SK-N-SH (cell line): ENCODE measurements around the gene TAF4. TPM values are rescaled to one million over a fixed set of nuclear protein-coding genes. Genes with fewer than 3 reads are reported as not detected.

Experiments
- CTCF ChIA-PET: fragments of 300-600, 350-600 bp; formaldehyde crosslinking; extraction: SDS; loops from one replicate; lab custom pipeline; 2021; lab: Yijun Ruan, JAX
- POLR2A ChIA-PET: fragments of 350-600 bp; sonication (Branson Sonifier 250); formaldehyde crosslinking; extraction: SDS; loops from one replicate; lab custom pipeline; 2020; ENCODE audit warnings: antibody characterized with exemption, inconsistent platforms; lab: Yijun Ruan, JAX
- DNase-seq: peaks from one replicate; pipeline ENCODE4 v3.0.0; 2012
- H2AFZ ChIP-seq: fragments of 200-600 bp; sonication (generic); 2 replicates; pipeline ENCODE4 v1.8.1; 2016; ENCODE audit warnings: antibody characterized with exemption, mild to moderate bottlenecking, low read depth
- H3F3A ChIP-seq: fragments of 200-600 bp; sonication (generic); replicated peaks from 2 replicates; pipeline ENCODE3; 2016; ENCODE audit warnings: antibody characterized with exemption, mild to moderate bottlenecking; ENCODE audit not compliant: insufficient read depth
- H3K27ac ChIP-seq, 2 experiments: fragments of 200-500 bp in 1 of 2; fragments of 200-600 bp in 1 of 2; sonication (Bioruptor generic) in 1 of 2; sonication (generic), shearing (Covaris generic) in 1 of 2; 2 replicates each; pipeline versions ENCODE4 v1.5.1 to v1.6.1; 2014 to 2016; ENCODE audit warnings: low read depth in 2 of 2, inconsistent platforms in 1 of 2, low read length in 1 of 2, mild to moderate bottlenecking in 1 of 2, mixed read lengths in 1 of 2
- H3K27me3 ChIP-seq: fragments of 200-600 bp; sonication (generic), shearing (Covaris generic); 2 replicates; pipeline ENCODE4 v1.6.1; 2016; ENCODE audit warnings: mixed run types; ENCODE audit not compliant: insufficient read depth
- H3K36me3 ChIP-seq, 2 experiments: fragments of 200-500 bp in 1 of 2; fragments of 200-600 bp in 1 of 2; sonication (Bioruptor generic) in 1 of 2; sonication (generic) in 1 of 2; replicated peaks in 1 of 2; 2 replicates each; pipeline versions ENCODE3 to v1.5.1; 2014 to 2016; ENCODE audit warnings: low read length in 1 of 2, mild to moderate bottlenecking in 1 of 2; ENCODE audit not compliant: insufficient read depth in 2 of 2, control insufficient read depth in 1 of 2
- H3K4me1 ChIP-seq, 2 experiments: fragments of 200-500 bp in 1 of 2; fragments of 200-600 bp in 1 of 2; sonication (Bioruptor generic) in 1 of 2; sonication (generic), shearing (Covaris generic) in 1 of 2; 2 replicates each; pipeline versions ENCODE4 v1.5.1 to v1.6.1; 2014 to 2016; ENCODE audit warnings: low read depth in 1 of 2, low read length in 1 of 2, mixed run types in 1 of 2; ENCODE audit not compliant: insufficient read depth in 2 of 2, control insufficient read depth in 1 of 2
- H3K4me2 ChIP-seq: fragments of 200-600 bp; sonication (generic), shearing (Covaris generic); 2 replicates; pipeline ENCODE4 v1.6.1; 2017; ENCODE audit warnings: mixed run types
- H3K4me3 ChIP-seq, 2 experiments: fragments of 200-500 bp in 1 of 2; fragments of 200-600 bp in 1 of 2; sonication (Bioruptor generic) in 1 of 2; sonication (generic), shearing (Covaris generic) in 1 of 2; 2 replicates each; pipeline versions ENCODE4 v1.5.1 to v1.8.1; 2014 to 2016; ENCODE audit warnings: low read depth in 2 of 2, inconsistent platforms in 1 of 2, low read length in 1 of 2, mild to moderate bottlenecking in 1 of 2, mixed read lengths in 1 of 2, moderate library complexity in 1 of 2
- H3K79me2 ChIP-seq: fragments of 200-600 bp; sonication (generic); 2 replicates; pipeline ENCODE4 v1.8.1; 2017; ENCODE audit warnings: mild to moderate bottlenecking; ENCODE audit not compliant: insufficient read depth
- H3K9ac ChIP-seq: fragments of 200-600 bp; sonication (generic); 2 replicates; pipeline ENCODE4 v1.6.1; 2017; ENCODE audit warnings: mixed run types
- H3K9me2 ChIP-seq: fragments of 200-600 bp; sonication (generic); 2 replicates; pipeline ENCODE4 v1.6.1; 2017; ENCODE audit warnings: mixed run types
- H3K9me3 ChIP-seq: fragments of 200-600 bp; sonication (generic); 2 replicates; pipeline ENCODE4 v1.6.1; 2017; ENCODE audit warnings: mixed run types, mild to moderate bottlenecking, moderate library complexity
- H4K20me1 ChIP-seq: fragments of 200-600 bp; sonication (generic); 2 replicates; pipeline ENCODE4 v1.6.1; 2017; ENCODE audit warnings: mild to moderate bottlenecking, mixed run types; ENCODE audit not compliant: insufficient read depth
- CHD2 ChIP-seq: fragments of 150-350 bp; IDR thresholded peaks from 2 replicates; pipeline ENCODE4 v1.6.1; 2018; ENCODE audit warnings: low read length; ENCODE audit not compliant: partially characterized antibody
- ELF1 ChIP-seq: IDR thresholded peaks from 2 replicates; pipeline ENCODE4 v1.4.0; 2012
- EP300 ChIP-seq, 2 experiments: IDR thresholded peaks; 2 replicates each; pipeline versions ENCODE4 v1.4.0 to v1.6.1; 2012; ENCODE audit warnings: borderline replicate concordance in 1 of 2, low read depth in 1 of 2, low read length in 1 of 2
- EZH2phosphoT487 ChIP-seq: fragments of 200-600 bp; sonication (generic); IDR thresholded peaks from 2 replicates; pipeline ENCODE4 v1.6.1; 2017; ENCODE audit warnings: low read depth, mixed run types, mild to moderate bottlenecking, antibody characterized with exemption, moderate library complexity, borderline replicate concordance
- FOSL2 ChIP-seq: IDR thresholded peaks from 2 replicates; pipeline ENCODE4 v1.4.0; 2012; ENCODE audit warnings: low read depth, mild to moderate bottlenecking, moderate library complexity, borderline replicate concordance
- FOXM1 ChIP-seq: IDR thresholded peaks from 2 replicates; pipeline ENCODE4 v1.4.0; 2012; ENCODE audit warnings: low read depth, mild to moderate bottlenecking
- GABPA ChIP-seq: IDR thresholded peaks from 2 replicates; pipeline ENCODE4 v1.4.0; 2012; ENCODE audit warnings: low read depth, mild to moderate bottlenecking
- GATA2 ChIP-seq: sonication (generic); formaldehyde crosslinking; IDR thresholded peaks from 2 replicates; pipeline ENCODE4 v1.5.0; 2020; ENCODE audit warnings: mild to moderate bottlenecking, missing genetic modification reagents
- JUND ChIP-seq: IDR thresholded peaks from 2 replicates; pipeline ENCODE4 v1.4.0; 2012
- MXI1 ChIP-seq: IDR thresholded peaks from 2 replicates; pipeline ENCODE4 v1.6.1; 2012; ENCODE audit warnings: mild to moderate bottlenecking, low read depth, low read length, improper control_type of control experiment
- NRF1 ChIP-seq: IDR thresholded peaks from 2 replicates; pipeline ENCODE4 v1.6.1; 2012; ENCODE audit warnings: low read depth, mild to moderate bottlenecking, low read length
- POLR2AphosphoS5 ChIP-seq: IDR thresholded peaks from 2 replicates; pipeline ENCODE4 v1.6.1; 2012; ENCODE audit warnings: low read depth, low read length
- RCOR1 ChIP-seq: fragments of 150-350 bp; IDR thresholded peaks from 2 replicates; pipeline ENCODE4 v1.6.1; 2017; ENCODE audit warnings: antibody characterized with exemption, low read length
- RFX5 ChIP-seq: IDR thresholded peaks from 2 replicates; pipeline ENCODE4 v1.6.1; 2012; ENCODE audit warnings: mild to moderate bottlenecking, improper control_type of control experiment, low read length
- RXRA ChIP-seq: IDR thresholded peaks from 2 replicates; pipeline ENCODE4 v1.4.0; 2012; ENCODE audit warnings: low read depth, mild to moderate bottlenecking, borderline replicate concordance
- SMC3 ChIP-seq: IDR thresholded peaks from 2 replicates; pipeline ENCODE4 v1.6.1; 2012; ENCODE audit warnings: low read depth, low read length, improper control_type of control experiment
- TEAD4 ChIP-seq: IDR thresholded peaks from 2 replicates; pipeline ENCODE4 v1.4.0; 2012; ENCODE audit warnings: mild to moderate bottlenecking, borderline replicate concordance; ENCODE audit not compliant: insufficient read depth
- WGBS: methylation state at CpG from one replicate; pipeline ENCODE4 v1.1.6; 2017; ENCODE audit warnings: low lambda C conversion rate; 5-methylcytosine and 5-hydroxymethylcytosine counted together
- polyA plus RNA-seq, 3 experiments: library from polyadenylated mRNA; depleted of rRNA; stranded (reverse); fragments of >200 nt; gene quantifications; 2 replicates each; pipeline ENCODE4 v1.2.3, GENCODE V29; 2012
- TF ChIP-seq, protein P1 (sequence below): fragments of 150-350 bp; IDR thresholded peaks from 2 replicates; pipeline ENCODE4 v1.6.1; 2016; ENCODE audit warnings: mild to moderate bottlenecking, low read depth, low read length
- TF ChIP-seq, protein P2 (sequence below): fragments of 200-600 bp; sonication (generic); IDR thresholded peaks from 2 replicates; pipeline ENCODE4 v1.6.1; 2017; ENCODE audit warnings: antibody characterized with exemption, mild to moderate bottlenecking, moderate library complexity
- TF ChIP-seq, protein P3 (sequence below): IDR thresholded peaks from 2 replicates; pipeline ENCODE4; 2012
- TF ChIP-seq, protein P4 (sequence below): IDR thresholded peaks from 2 replicates; pipeline ENCODE4 v1.4.0; 2012; ENCODE audit warnings: low read depth, borderline replicate concordance

TAF4 gene
- polyA plus RNA-seq, 1 of the 3 experiments (the other 2 are of a cell fraction) = 4.8 TPM

DNA sequence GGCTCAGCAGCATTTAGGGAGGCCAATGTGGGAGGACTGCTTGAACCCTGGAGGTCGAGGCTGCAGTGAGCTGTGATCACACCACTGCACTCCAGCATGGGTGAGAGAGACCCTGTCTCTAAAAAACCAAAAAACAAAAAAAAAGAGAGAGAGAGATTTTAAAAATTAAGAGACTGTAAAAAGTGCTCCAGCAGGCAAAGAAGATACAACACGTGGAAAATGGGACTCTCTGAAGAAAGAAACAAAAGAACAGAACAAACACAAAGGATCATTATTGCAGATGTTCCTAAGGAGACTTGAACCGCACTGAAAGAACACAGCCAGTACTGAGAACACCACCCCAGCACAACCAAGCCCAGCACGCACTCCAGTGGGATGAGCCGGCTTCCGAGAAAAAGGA lies 74.2 kb downstream of the TAF4 start:
- H3F3A ChIP-seq = no peaks in the 10 kb centered on the region
- H3K9me3 ChIP-seq = no peaks in the 10 kb centered on the region
- H3K4me3 ChIP-seq = no peak overlapping the region
- H3K79me2 ChIP-seq = no peaks in the 10 kb centered on the region
- CTCF ChIA-PET = interaction anchor here (0.7 kb wide), 1 partner anchor 145 kb away, joined by 3 read pairs; no protein-coding TSS in a partner anchor
- DNase-seq = no peak
- H3K27ac ChIP-seq = no peak overlapping the region
- H3K36me3 ChIP-seq = peaks cover 36 to 60% of the 10 kb centered on the region in 2 experiments
- no peak overlapping the region for H3K4me2 ChIP-seq
- H3K9ac ChIP-seq = no peak overlapping the region
- 98% methylated on average over 6 of the region's 6 CpGs for WGBS
- H3K27me3 ChIP-seq = no peaks in the 10 kb centered on the region
- TF ChIP-seq TEAD4 (no peak), GATA2 (no peak)
- H2AFZ ChIP-seq = no peak overlapping the region
- H3K4me1 ChIP-seq = no peaks in the 10 kb centered on the region
- no peaks in the 10 kb centered on the region for H3K9me2 ChIP-seq
- no peaks in the 10 kb centered on the region for H4K20me1 ChIP-seq
- POLR2A ChIA-PET = no interaction called here

DNA sequence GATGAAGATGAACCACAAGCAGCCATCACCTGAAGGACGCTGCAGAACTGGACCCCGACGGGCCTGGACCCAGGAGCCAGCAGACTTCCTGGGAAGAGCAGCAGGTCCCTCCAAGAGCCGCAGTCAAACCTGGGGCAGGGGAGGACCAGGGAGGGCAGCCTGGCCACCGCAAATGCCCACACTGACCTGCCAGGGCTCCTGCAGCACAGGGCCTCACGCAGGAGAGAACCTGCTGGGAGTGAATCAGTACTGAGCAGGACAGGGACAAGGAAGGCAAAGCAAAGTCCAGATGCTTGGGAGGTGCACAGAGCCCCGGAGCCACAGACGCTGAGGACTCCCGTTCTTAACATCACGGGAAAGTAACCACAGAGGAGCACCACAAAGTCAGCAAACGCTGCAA lies 75.2 kb downstream of the TAF4 start:
- Histone ChIP-seq H4K20me1 (no peaks in the 10 kb centered on the region), H3K9me2 (no peaks in the 10 kb centered on the region), H3K4me3 (no peak overlapping the region), H3K36me3 (peaks cover 30 to 58% of the 10 kb centered on the region in 2 experiments), H3K27ac (no peak overlapping the region), H3K27me3 (no peaks in the 10 kb centered on the region), H3K4me1 (no peaks in the 10 kb centered on the region), H3F3A (no peaks in the 10 kb centered on the region), H3K9ac (no peak overlapping the region), H3K4me2 (no peak overlapping the region), H2AFZ (no peak overlapping the region), H3K9me3 (no peaks in the 10 kb centered on the region), H3K79me2 (no peaks in the 10 kb centered on the region)
- ChIA-PET CTCF (no interaction called here), POLR2A (no interaction called here)
- TF ChIP-seq MXI1 (no peak), FOSL2 (no peak), TEAD4 (no peak), POLR2AphosphoS5 (no peak), JUND (no peak), NRF1 (no peak), RCOR1 (no peak), EP300 (IDR thresholded peaks at IDR 0.05; ENCODE audit: borderline replicate concordance in 1 of 2, low read depth in 1 of 2, low read length in 1 of 2) (no peak), RFX5 (no peak), SMC3 (no peak), RXRA (no peak), CHD2 (no peak), GABPA (no peak), ELF1 (no peak), FOXM1 (no peak), EZH2phosphoT487 (no peak)
- TF ChIP-seq, protein P1, sequence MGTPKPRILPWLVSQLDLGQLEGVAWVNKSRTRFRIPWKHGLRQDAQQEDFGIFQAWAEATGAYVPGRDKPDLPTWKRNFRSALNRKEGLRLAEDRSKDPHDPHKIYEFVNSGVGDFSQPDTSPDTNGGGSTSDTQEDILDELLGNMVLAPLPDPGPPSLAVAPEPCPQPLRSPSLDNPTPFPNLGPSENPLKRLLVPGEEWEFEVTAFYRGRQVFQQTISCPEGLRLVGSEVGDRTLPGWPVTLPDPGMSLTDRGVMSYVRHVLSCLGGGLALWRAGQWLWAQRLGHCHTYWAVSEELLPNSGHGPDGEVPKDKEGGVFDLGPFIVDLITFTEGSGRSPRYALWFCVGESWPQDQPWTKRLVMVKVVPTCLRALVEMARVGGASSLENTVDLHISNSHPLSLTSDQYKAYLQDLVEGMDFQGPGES = no peak
- TF ChIP-seq, protein P2, sequence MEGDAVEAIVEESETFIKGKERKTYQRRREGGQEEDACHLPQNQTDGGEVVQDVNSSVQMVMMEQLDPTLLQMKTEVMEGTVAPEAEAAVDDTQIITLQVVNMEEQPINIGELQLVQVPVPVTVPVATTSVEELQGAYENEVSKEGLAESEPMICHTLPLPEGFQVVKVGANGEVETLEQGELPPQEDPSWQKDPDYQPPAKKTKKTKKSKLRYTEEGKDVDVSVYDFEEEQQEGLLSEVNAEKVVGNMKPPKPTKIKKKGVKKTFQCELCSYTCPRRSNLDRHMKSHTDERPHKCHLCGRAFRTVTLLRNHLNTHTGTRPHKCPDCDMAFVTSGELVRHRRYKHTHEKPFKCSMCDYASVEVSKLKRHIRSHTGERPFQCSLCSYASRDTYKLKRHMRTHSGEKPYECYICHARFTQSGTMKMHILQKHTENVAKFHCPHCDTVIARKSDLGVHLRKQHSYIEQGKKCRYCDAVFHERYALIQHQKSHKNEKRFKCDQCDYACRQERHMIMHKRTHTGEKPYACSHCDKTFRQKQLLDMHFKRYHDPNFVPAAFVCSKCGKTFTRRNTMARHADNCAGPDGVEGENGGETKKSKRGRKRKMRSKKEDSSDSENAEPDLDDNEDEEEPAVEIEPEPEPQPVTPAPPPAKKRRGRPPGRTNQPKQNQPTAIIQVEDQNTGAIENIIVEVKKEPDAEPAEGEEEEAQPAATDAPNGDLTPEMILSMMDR = no peak
- TF ChIP-seq, protein P3, sequence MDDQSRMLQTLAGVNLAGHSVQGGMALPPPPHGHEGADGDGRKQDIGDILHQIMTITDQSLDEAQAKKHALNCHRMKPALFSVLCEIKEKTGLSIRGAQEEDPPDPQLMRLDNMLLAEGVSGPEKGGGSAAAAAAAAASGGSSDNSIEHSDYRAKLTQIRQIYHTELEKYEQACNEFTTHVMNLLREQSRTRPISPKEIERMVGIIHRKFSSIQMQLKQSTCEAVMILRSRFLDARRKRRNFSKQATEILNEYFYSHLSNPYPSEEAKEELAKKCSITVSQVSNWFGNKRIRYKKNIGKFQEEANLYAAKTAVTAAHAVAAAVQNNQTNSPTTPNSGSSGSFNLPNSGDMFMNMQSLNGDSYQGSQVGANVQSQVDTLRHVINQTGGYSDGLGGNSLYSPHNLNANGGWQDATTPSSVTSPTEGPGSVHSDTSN = no peak
- TF ChIP-seq, protein P4, sequence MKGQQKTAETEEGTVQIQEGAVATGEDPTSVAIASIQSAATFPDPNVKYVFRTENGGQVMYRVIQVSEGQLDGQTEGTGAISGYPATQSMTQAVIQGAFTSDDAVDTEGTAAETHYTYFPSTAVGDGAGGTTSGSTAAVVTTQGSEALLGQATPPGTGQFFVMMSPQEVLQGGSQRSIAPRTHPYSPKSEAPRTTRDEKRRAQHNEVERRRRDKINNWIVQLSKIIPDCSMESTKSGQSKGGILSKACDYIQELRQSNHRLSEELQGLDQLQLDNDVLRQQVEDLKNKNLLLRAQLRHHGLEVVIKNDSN = no peak
- no peak for DNase-seq
- WGBS = 93% methylated on average over 9 of the region's 11 CpGs
